HCT116 (cell line): ENCODE data around the gene ARPC5. TPM values are rescaled to one million over a fixed set of nuclear protein-coding genes. Genes with fewer than 3 reads are reported as not detected.

Source experiments
- ATAC-seq: fragments of 200-7000 bp; cut with Tn5 transposase; 2 replicates; pipeline ENCODE4 v1.9.1; 2020; ENCODE audit warnings: mild to moderate bottlenecking, moderate library complexity
- BruUV-seq: library from RNA; stranded (reverse); fragments of 400-500 nt; replicated peaks from 2 replicates; lab custom pipeline; 2021; lab: Mats Ljungman, UMichigan
- CTCF ChIA-PET: fragments of 300-600 bp; sonication (Branson Sonifier 250); formaldehyde crosslinking; loops from one replicate; lab custom pipeline; 2021; ENCODE audit warnings: antibody characterized with exemption; lab: Charles Lee
- POLR2A ChIA-PET: fragments of 300-600, 350-600 bp; sonication (Branson Sonifier 250); formaldehyde crosslinking; loops from one replicate; lab custom pipeline; 2021; ENCODE audit warnings: antibody characterized with exemption; lab: Charles Lee
- RAD21 ChIA-PET, 2 experiments: fragments of 300-600 bp; sonication (Branson Sonifier 250); formaldehyde crosslinking; loops; one replicate each; lab custom pipeline; 2023; ENCODE audit warnings: low total read pairs in 2 of 2; ENCODE audit not compliant: uncharacterized antibody in 2 of 2, unreplicated experiment in 2 of 2, low non-redundant PET in 1 of 2; lab: Charles Lee
- DNase-seq: peaks from one replicate; pipeline ENCODE4 v3.0.0-alpha.2; 2010; ENCODE audit warnings: low read depth, low spot score
- H2AFZ ChIP-seq: fragments of 200-600 bp; shearing (Covaris generic), sonication (generic); 2 replicates; pipeline ENCODE4 v1.6.1; 2017; ENCODE audit warnings: low read depth, mixed run types, mixed read lengths, antibody characterized with exemption, low read length; ENCODE audit not compliant: poor library complexity, severe bottlenecking
- H3K27ac ChIP-seq: 2 replicates; pipeline ENCODE4 v1.5.1; 2012; ENCODE audit warnings: low read depth, low read length
- H3K27me3 ChIP-seq: fragments of 200-600 bp; sonication (generic); 2 replicates; pipeline ENCODE4 v1.6.1; 2016; ENCODE audit warnings: mixed run types, low read length, mixed read lengths; ENCODE audit not compliant: insufficient read depth
- H3K36me3 ChIP-seq, 2 experiments: fragments of 200-500 bp in 1 of 2; fragments of 200-600 bp in 1 of 2; sonication (Bioruptor generic) in 1 of 2; sonication (generic) in 1 of 2; 2 replicates each; pipeline versions ENCODE4 v1.5.1 to v1.6.1; 2014 to 2016; ENCODE audit warnings: low read length in 2 of 2, inconsistent platforms in 1 of 2, mixed read lengths in 1 of 2, mixed run types in 1 of 2; ENCODE audit not compliant: insufficient read depth in 2 of 2, control insufficient read depth in 1 of 2
- H3K4me1 ChIP-seq, 2 experiments: fragments of 200-600 bp in 1 of 2; sonication (generic) in 1 of 2; 2 replicates each; pipeline versions ENCODE4 v1.5.1 to v1.6.1; 2012 to 2017; ENCODE audit warnings: low read length in 2 of 2, inconsistent platforms in 1 of 2, mild to moderate bottlenecking in 1 of 2, mixed read lengths in 1 of 2, mixed run types in 1 of 2, moderate library complexity in 1 of 2; ENCODE audit not compliant: insufficient read depth in 2 of 2, control insufficient read depth in 1 of 2
- H3K4me2 ChIP-seq: fragments of 200-600 bp; sonication (generic); 2 replicates; pipeline ENCODE4 v1.6.1; 2017; ENCODE audit warnings: mixed run types, low read length, mixed read lengths
- H3K4me3 ChIP-seq, 2 experiments: fragments of 200-600 bp in 1 of 2; sonication (generic) in 1 of 2; replicated peaks in 1 of 2; 2 replicates each; pipeline ENCODE4 v1.5.1; 2011 to 2016; ENCODE audit warnings: low read length in 2 of 2, control low read depth in 1 of 2, low read depth in 1 of 2, mild to moderate bottlenecking in 1 of 2, mixed read lengths in 1 of 2, mixed run types in 1 of 2
- H3K79me2 ChIP-seq: fragments of 200-600 bp; sonication (generic); 2 replicates; pipeline ENCODE4 v1.6.1; 2017; ENCODE audit warnings: mild to moderate bottlenecking, mixed run types, low read length, moderate library complexity, mixed read lengths; ENCODE audit not compliant: insufficient read depth
- H3K9ac ChIP-seq: fragments of 200-600 bp; sonication (generic); 2 replicates; pipeline ENCODE4 v1.6.1; 2016; ENCODE audit warnings: low read length, mixed read lengths
- H3K9me2 ChIP-seq: fragments of 200-600 bp; sonication (generic), shearing (Covaris generic); 2 replicates; pipeline ENCODE4 v1.6.1; 2017; ENCODE audit warnings: mixed run types, mild to moderate bottlenecking, moderate library complexity; ENCODE audit not compliant: insufficient read depth
- H3K9me3 ChIP-seq, 2 experiments: fragments of 200-500 bp in 1 of 2; fragments of 200-600 bp in 1 of 2; sonication (Bioruptor generic) in 1 of 2; sonication (generic) in 1 of 2; 2 replicates each; pipeline ENCODE4 v1.6.1; 2014 to 2017; ENCODE audit warnings: low read length in 2 of 2, mixed read lengths in 2 of 2, inconsistent platforms in 1 of 2, low read depth in 1 of 2, mild to moderate bottlenecking in 1 of 2, mixed run types in 1 of 2, moderate library complexity in 1 of 2; ENCODE audit not compliant: control insufficient read depth in 1 of 2, insufficient read depth in 1 of 2
- H4K20me1 ChIP-seq: fragments of 200-600 bp; sonication (generic), shearing (Covaris generic); 2 replicates; pipeline ENCODE4 v1.6.1; 2017; ENCODE audit warnings: mixed run types, mild to moderate bottlenecking, moderate library complexity; ENCODE audit not compliant: insufficient read depth
- CBX3 ChIP-seq: IDR thresholded peaks from 2 replicates; pipeline ENCODE4 v1.6.1; 2012; ENCODE audit warnings: low read depth
- EGR1 ChIP-seq: IDR thresholded peaks from 2 replicates; pipeline ENCODE4 v1.6.1; 2012; ENCODE audit warnings: low read depth
- ELF1 ChIP-seq: IDR thresholded peaks from 2 replicates; pipeline ENCODE4 v1.6.1; 2012; ENCODE audit warnings: low read depth, borderline replicate concordance
- EZH2phosphoT487 ChIP-seq: fragments of 200-600 bp; IDR thresholded peaks from 2 replicates; pipeline ENCODE4 v1.6.1; 2018; ENCODE audit warnings: antibody characterized with exemption, borderline replicate concordance
- JUND ChIP-seq: IDR thresholded peaks from 2 replicates; pipeline ENCODE4 v1.6.1; 2012
- POLR2A ChIP-seq: IDR thresholded peaks from 2 replicates; pipeline ENCODE4 v1.7.0; 2011; ENCODE audit warnings: borderline replicate concordance; ENCODE audit not compliant: insufficient read depth, insufficient read length; ENCODE audit errors: extremely low read depth
- RAD21 ChIP-seq: IDR thresholded peaks from 2 replicates; pipeline ENCODE4 v1.6.1; 2012; ENCODE audit warnings: low read depth, mild to moderate bottlenecking
- SIN3A ChIP-seq: IDR thresholded peaks from 2 replicates; pipeline ENCODE4 v1.6.1; 2012; ENCODE audit warnings: low read depth
- SRF ChIP-seq: IDR thresholded peaks from 2 replicates; pipeline ENCODE4 v1.6.1; 2012; ENCODE audit warnings: low read depth
- TCF7L2 ChIP-seq: IDR thresholded peaks from 2 replicates; pipeline ENCODE4 v1.7.0; 2011; ENCODE audit warnings: borderline replicate concordance, inconsistent platforms; ENCODE audit not compliant: insufficient read depth, insufficient read length; ENCODE audit errors: extremely low read depth
- ZFX ChIP-seq: fragments of 450-650 bp; IDR thresholded peaks from 2 replicates; pipeline ENCODE4 v1.6.1; 2017
- intact Hi-C: fragments of 100-400 bp; cut with micrococcal nuclease; formaldehyde crosslinking; loops from 2 replicates; pipeline ENCODE4 v1.10.0; 2022
- total RNA-seq: library from RNA; stranded (reverse); gene quantifications from one replicate; pipeline ENCODE4 v1.2.1, GENCODE V29; 2021; ENCODE audit not compliant: unreplicated experiment
- TF ChIP-seq, protein P1 (sequence below), 3 experiments: fragments of 200-600 bp in 1 of 3; sonication (generic) in 1 of 3; IDR thresholded peaks in 2 of 3; conservative IDR thresholded peaks in 1 of 3; 2 replicates each; pipeline ENCODE4 v1.5.1; 2012 to 2017; ENCODE audit warnings: low read depth in 2 of 3, low read length in 2 of 3, antibody characterized with exemption in 1 of 3, borderline replicate concordance in 1 of 3, control low read depth in 1 of 3, mild to moderate bottlenecking in 1 of 3, mixed read lengths in 1 of 3, mixed run types in 1 of 3, moderate library complexity in 1 of 3; ENCODE audit not compliant: insufficient read depth in 1 of 3

Gene ARPC5
- total RNA-seq, 1 experiment from 2014 or later = 71.5 TPM

GRCh38 chr1:183609759-183610452 is 25.7 kb downstream of the ARPC5 start:
- Histone ChIP-seq H3K4me3 (no peak overlapping the region), H3K36me3 (no peaks in the 10 kb centered on the region), H3K4me2 (no peak overlapping the region), H4K20me1 (no peaks in the 10 kb centered on the region), H3K9me3 (no peaks in the 10 kb centered on the region), H3K27ac (no peak overlapping the region)
- intact Hi-C loops = no loop called here
- no peak for DNase-seq
- ATAC-seq = no peak
- POLR2A ChIA-PET = interaction anchor here (0.8 kb wide), 1 partner anchor 9 kb away, joined by 3 read pairs; no protein-coding TSS in a partner anchor
- TF ChIP-seq ZFX = no peak
- TF ChIP-seq EZH2phosphoT487 = no peak
- no peak for TF ChIP-seq ELF1
- TF ChIP-seq EGR1 = no peak
- TF ChIP-seq JUND = no peak
- TF ChIP-seq POLR2A = no peak
- no peak for TF ChIP-seq CBX3
- no peak for TF ChIP-seq SIN3A
- TF ChIP-seq RAD21 = no peak
- TF ChIP-seq TCF7L2 = no peak
- TF ChIP-seq, all 23 proteins: peak for 0
- peaks cover 0 to 12% of the 10 kb centered on the region in 2 experiments; a peak in 2 of 4 replicates for H3K4me1 ChIP-seq
- no peaks in the 10 kb centered on the region for H3K9me2 ChIP-seq
- ChIA-PET RAD21 (interaction anchor here in 1 of 2 experiments (0.8 kb wide), 1 partner anchor 30 kb away, joined by 3 read pairs; no protein-coding TSS in a partner anchor), CTCF (interaction anchor here (0.8 to 1.9 kb wide), 7 partner anchors 10 to 306 kb away, joined by 3 to 11 read pairs (median 3); no protein-coding TSS in a partner anchor)
- no peaks in the 10 kb centered on the region for H3K79me2 ChIP-seq
- peak overlapping the region; percentile 66 for H2AFZ ChIP-seq
- H3K9ac ChIP-seq = no peak overlapping the region
- BruUV-seq = no TSS peak
- H3K27me3 ChIP-seq = no peaks in the 10 kb centered on the region

DNA sequence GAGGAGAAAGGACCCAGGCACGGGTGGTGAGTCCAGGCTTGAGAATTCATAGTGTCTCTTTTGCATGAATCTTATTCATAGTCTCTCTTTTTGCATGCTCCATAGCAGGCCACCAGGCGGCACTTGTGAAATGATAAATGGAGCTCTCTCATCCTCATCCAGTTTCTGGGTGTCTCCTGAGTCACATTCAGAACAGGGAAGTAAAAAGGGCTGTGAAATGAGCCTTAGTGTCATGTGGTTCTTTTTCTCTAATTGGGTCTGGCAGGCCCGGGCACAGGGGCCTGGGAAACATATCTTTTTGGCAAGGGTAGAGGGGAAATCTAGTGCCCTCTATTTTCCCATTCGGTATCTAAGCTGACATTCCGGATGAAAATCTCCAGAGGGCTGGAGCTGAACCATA is 26.3 kb downstream of the ARPC5 start:
- ATAC-seq = peak; percentile 94
- Histone ChIP-seq H3K9ac (no peak overlapping the region), H3K27me3 (no peaks in the 10 kb centered on the region), H3K79me2 (no peaks in the 10 kb centered on the region), H3K4me3 (no peak overlapping the region), H3K4me1 (peaks cover 0 to 12% of the 10 kb centered on the region in 2 experiments; a peak in 2 of 4 replicates), H2AFZ (peak overlapping the region; percentile 66), H3K9me2 (no peaks in the 10 kb centered on the region), H3K9me3 (no peaks in the 10 kb centered on the region), H3K27ac (no peak overlapping the region), H3K4me2 (no peak overlapping the region), H4K20me1 (no peaks in the 10 kb centered on the region), H3K36me3 (no peaks in the 10 kb centered on the region)
- intact Hi-C loops = no loop called here
- no peak for DNase-seq
- no TSS peak for BruUV-seq
- ChIA-PET CTCF (interaction anchor here (0.8 to 1.9 kb wide), 7 partner anchors 9 to 306 kb away, joined by 3 to 11 read pairs (median 3); no protein-coding TSS in a partner anchor), POLR2A (interaction anchor here (0.8 kb wide), 1 partner anchor 8 kb away, joined by 3 read pairs; no protein-coding TSS in a partner anchor), RAD21 (interaction anchor here in 1 of 2 experiments (0.8 kb wide), 1 partner anchor 29 kb away, joined by 3 read pairs; no protein-coding TSS in a partner anchor)
- TF ChIP-seq SRF (no peak), RAD21 (peak; percentile 63)
- TF ChIP-seq, protein P1, sequence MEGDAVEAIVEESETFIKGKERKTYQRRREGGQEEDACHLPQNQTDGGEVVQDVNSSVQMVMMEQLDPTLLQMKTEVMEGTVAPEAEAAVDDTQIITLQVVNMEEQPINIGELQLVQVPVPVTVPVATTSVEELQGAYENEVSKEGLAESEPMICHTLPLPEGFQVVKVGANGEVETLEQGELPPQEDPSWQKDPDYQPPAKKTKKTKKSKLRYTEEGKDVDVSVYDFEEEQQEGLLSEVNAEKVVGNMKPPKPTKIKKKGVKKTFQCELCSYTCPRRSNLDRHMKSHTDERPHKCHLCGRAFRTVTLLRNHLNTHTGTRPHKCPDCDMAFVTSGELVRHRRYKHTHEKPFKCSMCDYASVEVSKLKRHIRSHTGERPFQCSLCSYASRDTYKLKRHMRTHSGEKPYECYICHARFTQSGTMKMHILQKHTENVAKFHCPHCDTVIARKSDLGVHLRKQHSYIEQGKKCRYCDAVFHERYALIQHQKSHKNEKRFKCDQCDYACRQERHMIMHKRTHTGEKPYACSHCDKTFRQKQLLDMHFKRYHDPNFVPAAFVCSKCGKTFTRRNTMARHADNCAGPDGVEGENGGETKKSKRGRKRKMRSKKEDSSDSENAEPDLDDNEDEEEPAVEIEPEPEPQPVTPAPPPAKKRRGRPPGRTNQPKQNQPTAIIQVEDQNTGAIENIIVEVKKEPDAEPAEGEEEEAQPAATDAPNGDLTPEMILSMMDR (IDR thresholded peaks at IDR 0.05 in 2 of 3, conservative IDR thresholded peaks at IDR 0.05 in 1 of 3; ENCODE audit: borderline replicate concordance in 1 of 3, insufficient read depth in 1 of 3, low read depth in 2 of 3, low read length in 2 of 3) = peak; percentile 49 to 67 (median 59); a peak in 5 of 6 replicates
